HG03095 (cell line): Measurements from ENCODE around the gene KLHL35.

Experiments used
- ATAC-seq: cut with Tn5 transposase; IDR thresholded peaks from one replicate; pipeline ENCODE4 v1.9.1; 2021; ENCODE audit warnings: moderate library complexity; ENCODE audit not compliant: unreplicated experiment

Gene KLHL35, protein sequence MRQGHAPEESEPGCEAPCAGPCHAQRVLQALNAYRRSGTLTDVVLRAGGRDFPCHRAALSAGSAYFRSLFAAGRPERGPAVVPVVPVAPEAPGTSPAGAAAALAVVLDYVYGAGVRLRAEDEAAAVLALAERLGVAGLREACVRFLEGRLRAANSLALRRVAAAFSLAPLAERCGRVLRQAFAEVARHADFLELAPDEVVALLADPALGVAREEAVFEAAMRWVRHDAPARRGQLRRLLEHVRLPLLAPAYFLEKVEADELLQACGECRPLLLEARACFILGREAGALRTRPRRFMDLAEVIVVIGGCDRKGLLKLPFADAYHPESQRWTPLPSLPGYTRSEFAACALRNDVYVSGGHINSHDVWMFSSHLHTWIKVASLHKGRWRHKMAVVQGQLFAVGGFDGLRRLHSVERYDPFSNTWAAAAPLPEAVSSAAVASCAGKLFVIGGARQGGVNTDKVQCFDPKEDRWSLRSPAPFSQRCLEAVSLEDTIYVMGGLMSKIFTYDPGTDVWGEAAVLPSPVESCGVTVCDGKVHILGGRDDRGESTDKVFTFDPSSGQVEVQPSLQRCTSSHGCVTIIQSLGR

GRCh38 chr11:75432911-75433321 is at the start of gene KLHL35:
KLHL35 (minus strand) TSS chr11:75433203; CDS start chr11:75430629, 2,574 bp downstream.
- no peak for ATAC-seq

DNA sequence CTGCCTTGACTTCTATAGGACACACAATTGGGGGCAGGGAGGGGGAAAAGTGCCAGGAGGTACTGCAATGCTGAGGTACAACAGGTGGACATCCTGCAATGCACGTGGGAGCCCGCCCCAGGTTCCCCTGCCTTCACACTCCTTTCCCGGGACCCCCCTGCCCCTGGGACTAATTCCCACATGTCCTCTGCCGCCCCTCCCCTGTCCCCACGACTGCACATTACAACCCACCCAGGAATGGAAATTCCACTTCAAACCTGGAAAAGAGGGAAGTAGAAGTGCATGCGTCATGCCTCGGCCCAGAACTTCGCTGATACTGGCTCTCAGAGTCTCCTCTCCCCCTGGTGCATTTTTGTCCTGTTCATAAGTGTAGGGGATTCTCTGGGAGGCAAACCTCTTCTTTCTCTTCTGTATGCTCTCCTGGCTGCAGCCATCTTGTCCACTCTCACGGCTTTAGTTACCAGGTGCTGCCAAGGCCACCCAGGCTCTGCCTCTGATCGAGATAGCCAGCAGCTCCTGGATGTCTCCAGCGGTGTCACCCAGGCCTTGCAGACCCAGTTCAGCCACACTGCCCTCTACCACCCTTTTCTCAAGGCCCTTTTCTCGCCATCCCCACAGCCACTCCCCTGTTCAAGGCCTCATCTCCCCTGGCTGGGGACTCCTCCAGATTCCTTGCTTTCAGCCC is 49.1 kb upstream of the KLHL35 start:
- ATAC-seq, result no peak

GRCh38 chr11:75481223-75481921 is 48.4 kb upstream of the KLHL35 start:
- ATAC-seq, result no peak

- ATAC-seq, result no peak
Measured at GRCh38 chr11:75480185-75481175, 47.5 kb upstream of the KLHL35 start.

DNA sequence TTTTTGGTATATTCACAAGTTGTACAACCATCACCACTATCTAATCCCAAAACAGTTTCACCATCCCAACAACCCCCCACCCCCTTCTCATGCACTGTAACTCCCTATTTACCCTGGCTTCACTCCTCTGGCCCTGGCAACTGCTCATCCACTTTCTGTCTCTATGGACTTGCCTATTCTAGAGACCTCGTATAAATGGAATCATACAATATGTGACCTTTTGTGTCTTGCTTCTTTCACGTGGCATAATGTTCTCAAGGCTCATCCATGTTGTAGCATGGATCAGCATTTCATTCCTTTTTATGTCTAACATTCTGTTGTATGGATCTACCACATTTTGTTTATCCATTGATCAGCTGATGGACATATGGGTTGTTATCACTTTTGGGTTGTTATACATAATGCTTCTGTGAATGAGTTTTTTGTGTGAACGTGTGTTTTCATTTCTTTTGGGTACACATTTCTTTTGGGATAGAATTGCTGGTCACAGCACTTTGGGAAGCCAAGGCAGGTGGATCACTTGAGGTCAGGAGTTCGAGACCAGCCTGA is 46.7 kb upstream of the KLHL35 start:
- ATAC-seq, result no peak

GRCh38 chr11:75478783-75479596 is 46.0 kb upstream of the KLHL35 start:
- no peak for ATAC-seq

GRCh38 chr11:75477614-75477935 is 44.6 kb upstream of the KLHL35 start:
- no peak for ATAC-seq

- ATAC-seq, result no peak
Measured at GRCh38 chr11:75476739-75477613, 44.0 kb upstream of the KLHL35 start.

- no peak for ATAC-seq
Measured at GRCh38 chr11:75475767-75476650, 43.0 kb upstream of the KLHL35 start.

- no peak for ATAC-seq
Measured at GRCh38 chr11:75474878-75475766, 42.1 kb upstream of the KLHL35 start.

DNA sequence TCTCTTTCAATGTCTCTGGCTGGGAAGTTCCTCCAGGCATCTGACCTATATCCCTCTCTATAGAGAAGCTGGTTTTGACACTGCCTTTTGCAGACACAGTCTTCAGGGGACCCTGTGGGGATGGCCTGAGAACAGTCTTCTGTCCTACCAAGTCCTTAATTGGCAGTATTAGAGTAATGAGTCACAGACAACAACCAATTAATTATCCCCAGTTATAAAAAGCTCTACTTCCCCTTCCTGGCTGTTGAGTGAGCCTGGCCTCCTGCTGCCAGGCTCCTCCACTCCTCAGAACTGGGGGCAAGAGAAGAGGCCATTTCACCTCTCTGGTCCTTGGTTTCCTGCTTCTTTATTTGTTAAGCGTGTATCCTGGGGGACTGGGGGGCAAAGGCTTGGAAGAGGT is 41.2 kb upstream of the KLHL35 start:
- ATAC-seq, result no peak

DNA sequence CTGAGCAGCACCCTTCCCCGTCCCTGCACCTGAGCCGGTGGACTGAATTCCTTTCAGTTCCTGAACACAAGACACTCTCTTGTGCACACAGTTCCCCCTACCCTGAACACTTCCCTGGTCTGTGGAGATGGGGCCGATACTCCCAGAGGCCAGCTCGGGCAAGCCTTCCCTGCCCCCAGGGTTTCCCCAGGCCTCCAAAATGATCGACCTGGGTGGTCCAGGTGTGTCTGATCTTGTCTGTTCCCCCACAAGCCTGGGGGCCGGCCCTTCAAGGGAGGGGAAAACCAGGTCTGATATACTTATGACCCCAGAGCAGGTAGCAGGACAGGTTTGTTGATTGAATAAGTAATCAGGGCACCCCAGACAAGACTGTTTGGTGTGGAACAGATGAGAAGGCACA is 40.7 kb upstream of the KLHL35 start:
- ATAC-seq, result no peak

- no peak for ATAC-seq
Measured at GRCh38 chr11:75472081-75472732, 39.2 kb upstream of the KLHL35 start.

- ATAC-seq, result no peak
Measured at GRCh38 chr11:75471176-75471973, 38.4 kb upstream of the KLHL35 start.
